ENCODE measurements around the gene ZNF415.

The ZNF415 gene

GRCh38 chr19:53057904-53058580 lies 74.7 kb downstream of the ZNF415 start:
- H3K9me2 ChIP-seq (replicated peaks; ENCODE audit: low read depth, low read length): no peaks in the 10 kb centered on the region
- H3K36me3 ChIP-seq (ENCODE audit: insufficient read depth, low read length): no peaks in the 10 kb centered on the region
- no peaks in the 10 kb centered on the region for H3K27me3 ChIP-seq (ENCODE audit: insufficient read depth, low read length, poor library complexity, severe bottlenecking)
- no peaks in the 10 kb centered on the region for H3K4me1 ChIP-seq (ENCODE audit: insufficient read depth, low read length, poor library complexity, severe bottlenecking)
- no peak overlapping the region for H3K9ac ChIP-seq (ENCODE audit: low read depth, low read length, poor library complexity, severe bottlenecking)
- no peaks in the 10 kb centered on the region for H4K20me1 ChIP-seq (ENCODE audit: insufficient read depth, low read length, poor library complexity, severe bottlenecking)
- TF ChIP-seq CTCF (conservative IDR thresholded peaks at IDR 0.05; ENCODE audit: low read length) (no peak), EZH2phosphoT487 (IDR thresholded peaks at IDR 0.05; ENCODE audit: borderline replicate concordance) (no peak)
- no peak overlapping the region for H3K4me2 ChIP-seq (ENCODE audit: low read depth, low read length, poor library complexity, severe bottlenecking)
- H3K4me3 ChIP-seq (ENCODE audit: low read length, poor library complexity, severe bottlenecking): no peak overlapping the region
- H2AFZ ChIP-seq (ENCODE audit: low read length): no peak overlapping the region
- H3F3A ChIP-seq (ENCODE audit: low read depth): no peaks in the 10 kb centered on the region
- H3K79me2 ChIP-seq (ENCODE audit: insufficient read depth, low read length): no peaks in the 10 kb centered on the region
- no peaks in the 10 kb centered on the region for H3K9me3 ChIP-seq (ENCODE audit: insufficient read depth, low read depth, low read length)
